GM19193 (cell line): ENCODE measurements around the gene MYCBPAP.

Experiments used
- POLR2A ChIP-seq: IDR thresholded peaks from 4 replicates; pipeline ENCODE4 v1.6.1; 2011; ENCODE audit not compliant: insufficient read depth, insufficient read length; ENCODE audit errors: extremely low read depth

MYCBPAP gene

GRCh38 chr17:50519141-50519834, 11.0 kb downstream of the MYCBPAP start:
- no peak for TF ChIP-seq POLR2A

GRCh38 chr17:50520483-50520882, 12.2 kb downstream of the MYCBPAP start:
- TF ChIP-seq POLR2A, result no peak

- no peak for TF ChIP-seq POLR2A
These were observed 13.3 kb downstream of the MYCBPAP start for GRCh38 chr17:50521514-50521913.

GRCh38 chr17:50522766-50523165, 14.5 kb downstream of the MYCBPAP start:
- TF ChIP-seq POLR2A, result no peak

- no peak for TF ChIP-seq POLR2A
These were observed 15.0 kb downstream of the MYCBPAP start for GRCh38 chr17:50523208-50523607.

- TF ChIP-seq POLR2A, result no peak
These were observed 16.6 kb downstream of the MYCBPAP start for GRCh38 chr17:50524838-50525237.

- TF ChIP-seq POLR2A, result no peak
These were observed 19.0 kb downstream of the MYCBPAP start for GRCh38 chr17:50527155-50527762.

GRCh38 chr17:50527949-50528474, 19.8 kb downstream of the MYCBPAP start:
- no peak for TF ChIP-seq POLR2A

GRCh38 chr17:50529849-50530248, 21.6 kb downstream of the MYCBPAP start:
- no peak for TF ChIP-seq POLR2A

GRCh38 chr17:50531428-50532025, 23.3 kb downstream of the MYCBPAP start:
- TF ChIP-seq POLR2A, result no peak

GRCh38 chr17:50532452-50533024, 24.3 kb downstream of the MYCBPAP start, which contains the start of gene EPN3:
TSS of gene EPN3 (plus strand) at chr17:50532735. CDS start at chr17:50536557, 3,822 bp downstream.
- no peak for TF ChIP-seq POLR2A

GRCh38 chr17:50533185-50533584, 24.9 kb downstream of the MYCBPAP start:
- no peak for TF ChIP-seq POLR2A

GRCh38 chr17:50533720-50534148, 25.5 kb downstream of the MYCBPAP start:
- no peak for TF ChIP-seq POLR2A

- TF ChIP-seq POLR2A, result no peak
These were observed 26.2 kb downstream of the MYCBPAP start for GRCh38 chr17:50534222-50534978.

GRCh38 chr17:50534979-50535326, 26.7 kb downstream of the MYCBPAP start:
- no peak for TF ChIP-seq POLR2A
